ENCODE measurements around the gene STEAP4. TPM values are rescaled to one million over a fixed set of nuclear protein-coding genes. Genes with fewer than 3 reads are reported as not detected.

Gene STEAP4
- polyA plus RNA-seq, 1 donor (not counting 4 experiments of a cell fraction or from before 2014, with no cell fraction given) = 2.0 TPM

GRCh38 chr7:88302486-88302885 is 4.2 kb downstream of the STEAP4 start:
- no peak overlapping the region for H3K4me2 ChIP-seq (ENCODE audit: control insufficient read depth, extremely low read depth, insufficient read depth, low read depth, low read length)
- dilution Hi-C loops (cut with MboI; ENCODE audit: extremely low pct_ligation_motif_present, low sequenced_read_pairs) = no loop called here
- DNase-seq (ENCODE audit: low read depth, low spot score) = no peak
- H3K27ac ChIP-seq (ENCODE audit: control insufficient read depth, insufficient read depth, low read length) = no peak overlapping the region
- no peak overlapping the region for H3K4me3 ChIP-seq (ENCODE audit: control insufficient read depth in 2 of 3, extremely low read depth in 1 of 3, insufficient read depth in 2 of 3, low read depth in 1 of 3, low read length in 3 of 3)
- no peaks in the 10 kb centered on the region for H4K20me1 ChIP-seq (ENCODE audit: control insufficient read depth, extremely low read depth, insufficient read depth, low read length)
- H3K36me3 ChIP-seq (ENCODE audit: control insufficient read depth in 2 of 2, extremely low read depth in 1 of 2, insufficient read depth in 2 of 2, low read length in 2 of 2) = no peaks in the 10 kb centered on the region
- TF ChIP-seq, protein P1, sequence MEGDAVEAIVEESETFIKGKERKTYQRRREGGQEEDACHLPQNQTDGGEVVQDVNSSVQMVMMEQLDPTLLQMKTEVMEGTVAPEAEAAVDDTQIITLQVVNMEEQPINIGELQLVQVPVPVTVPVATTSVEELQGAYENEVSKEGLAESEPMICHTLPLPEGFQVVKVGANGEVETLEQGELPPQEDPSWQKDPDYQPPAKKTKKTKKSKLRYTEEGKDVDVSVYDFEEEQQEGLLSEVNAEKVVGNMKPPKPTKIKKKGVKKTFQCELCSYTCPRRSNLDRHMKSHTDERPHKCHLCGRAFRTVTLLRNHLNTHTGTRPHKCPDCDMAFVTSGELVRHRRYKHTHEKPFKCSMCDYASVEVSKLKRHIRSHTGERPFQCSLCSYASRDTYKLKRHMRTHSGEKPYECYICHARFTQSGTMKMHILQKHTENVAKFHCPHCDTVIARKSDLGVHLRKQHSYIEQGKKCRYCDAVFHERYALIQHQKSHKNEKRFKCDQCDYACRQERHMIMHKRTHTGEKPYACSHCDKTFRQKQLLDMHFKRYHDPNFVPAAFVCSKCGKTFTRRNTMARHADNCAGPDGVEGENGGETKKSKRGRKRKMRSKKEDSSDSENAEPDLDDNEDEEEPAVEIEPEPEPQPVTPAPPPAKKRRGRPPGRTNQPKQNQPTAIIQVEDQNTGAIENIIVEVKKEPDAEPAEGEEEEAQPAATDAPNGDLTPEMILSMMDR (optimal IDR thresholded peaks at IDR 0.05 in 1 of 3, IDR thresholded peaks at IDR 0.05 in 1 of 3, conservative IDR thresholded peaks at IDR 0.05 in 1 of 3; ENCODE audit: extremely low read depth in 1 of 3, insufficient read depth in 2 of 3, low read length in 3 of 3) = no peak
- TF ChIP-seq EZH2 (IDR thresholded peaks at IDR 0.05; ENCODE audit: low read length) = no peak
- FAIRE-seq = no peak
- H2AFZ ChIP-seq (ENCODE audit: control insufficient read depth, low read length) = no peak overlapping the region
- H3K9me1 ChIP-seq (ENCODE audit: control insufficient read depth, extremely low read depth, insufficient read depth, low read length) = no peaks in the 10 kb centered on the region
- H3K79me2 ChIP-seq (ENCODE audit: control insufficient read depth, insufficient read depth, low read length) = no peaks in the 10 kb centered on the region
- no peaks in the 10 kb centered on the region for H3K27me3 ChIP-seq (ENCODE audit: control insufficient read depth, extremely low read depth, insufficient read depth, low read length)
- no peak overlapping the region for H3K9ac ChIP-seq (ENCODE audit: control insufficient read depth, extremely low read depth, insufficient read depth, low read length)
- peaks cover 10% of the 10 kb centered on the region for H3K4me1 ChIP-seq (ENCODE audit: control insufficient read depth, extremely low read depth, insufficient read depth, low read length)
- H3K9me3 ChIP-seq (ENCODE audit: control insufficient read depth, low read depth, low read length) = no peaks in the 10 kb centered on the region

- no peaks in the 10 kb centered on the region for H3K9me1 ChIP-seq (ENCODE audit: control insufficient read depth, extremely low read depth, insufficient read depth, low read length)
- H3K27ac ChIP-seq (ENCODE audit: control insufficient read depth, insufficient read depth, low read length) = no peak overlapping the region
- H3K36me3 ChIP-seq (ENCODE audit: control insufficient read depth in 2 of 2, extremely low read depth in 1 of 2, insufficient read depth in 2 of 2, low read length in 2 of 2) = no peaks in the 10 kb centered on the region
- no peak overlapping the region for H2AFZ ChIP-seq (ENCODE audit: control insufficient read depth, low read length)
- no peak overlapping the region for H3K9ac ChIP-seq (ENCODE audit: control insufficient read depth, extremely low read depth, insufficient read depth, low read length)
- dilution Hi-C loops (cut with MboI; ENCODE audit: extremely low pct_ligation_motif_present, low sequenced_read_pairs) = no loop called here
- DNase-seq (ENCODE audit: low read depth, low spot score) = no peak
- H3K4me3 ChIP-seq (ENCODE audit: control insufficient read depth in 2 of 3, extremely low read depth in 1 of 3, insufficient read depth in 2 of 3, low read depth in 1 of 3, low read length in 3 of 3) = no peak overlapping the region
- no peak overlapping the region for H3K4me2 ChIP-seq (ENCODE audit: control insufficient read depth, extremely low read depth, insufficient read depth, low read depth, low read length)
- no peak for FAIRE-seq
- H3K9me3 ChIP-seq (ENCODE audit: control insufficient read depth, low read depth, low read length) = no peaks in the 10 kb centered on the region
- no peaks in the 10 kb centered on the region for H3K79me2 ChIP-seq (ENCODE audit: control insufficient read depth, insufficient read depth, low read length)
- H4K20me1 ChIP-seq (ENCODE audit: control insufficient read depth, extremely low read depth, insufficient read depth, low read length) = no peaks in the 10 kb centered on the region
- TF ChIP-seq, protein P1 (optimal IDR thresholded peaks at IDR 0.05 in 1 of 3, IDR thresholded peaks at IDR 0.05 in 1 of 3, conservative IDR thresholded peaks at IDR 0.05 in 1 of 3; ENCODE audit: extremely low read depth in 1 of 3, insufficient read depth in 2 of 3, low read length in 3 of 3) = no peak
- no peak for TF ChIP-seq EZH2 (IDR thresholded peaks at IDR 0.05; ENCODE audit: low read length)
- H3K4me1 ChIP-seq (ENCODE audit: control insufficient read depth, extremely low read depth, insufficient read depth, low read length) = peaks cover 6% of the 10 kb centered on the region
- H3K27me3 ChIP-seq (ENCODE audit: control insufficient read depth, extremely low read depth, insufficient read depth, low read length) = no peaks in the 10 kb centered on the region
Observed at GRCh38 chr7:88301924-88302323, 4.8 kb downstream of the STEAP4 start.

Measured in keratinocyte (primary cell).